GM21619 (cell line): Measurements from ENCODE around the gene FNDC10.
"Not testable (repeated sequence)": the region's sequence is repeated elsewhere in the genome, so short reads cannot be mapped to it uniquely, and the experiment has no call there.

ENCODE experiments used
- ATAC-seq: cut with Tn5 transposase; IDR thresholded peaks from one replicate; pipeline ENCODE4 v1.9.1; 2021; ENCODE audit not compliant: unreplicated experiment

Gene FNDC10

GRCh38 chr1:1599030-1599934, 653 bp downstream of the FNDC10 start:
- ATAC-seq: no peak

GRCh38 chr1:1598720-1599029, 1.3 kb downstream of the FNDC10 start:
- ATAC-seq: no peak

GRCh38 chr1:1598051-1598719, 1.8 kb downstream of the FNDC10 start:
- ATAC-seq: no peak

GRCh38 chr1:1597275-1597930, 2.5 kb downstream of the FNDC10 start:
- ATAC-seq: no peak

GRCh38 chr1:1596493-1597274, 3.3 kb downstream of the FNDC10 start:
- no peak for ATAC-seq

- ATAC-seq: not testable (repeated sequence)
These were observed 4.6 kb downstream of the FNDC10 start for GRCh38 chr1:1595341-1595740.

GRCh38 chr1:1594602-1595260, 5.2 kb downstream of the FNDC10 start:
- ATAC-seq: no peak

- no peak for ATAC-seq
These were observed 5.9 kb downstream of the FNDC10 start for GRCh38 chr1:1593834-1594601.

GRCh38 chr1:1591452-1591851, 8.5 kb downstream of the FNDC10 start:
- ATAC-seq: no peak

GRCh38 chr1:1583347-1584010, 16.5 kb downstream of the FNDC10 start:
- ATAC-seq: no peak

GRCh38 chr1:1582585-1583346, 17.2 kb downstream of the FNDC10 start:
- ATAC-seq: no peak

- no peak for ATAC-seq
These were observed 21.5 kb downstream of the FNDC10 start for GRCh38 chr1:1578371-1578940.

GRCh38 chr1:1577367-1578011, 22.4 kb downstream of the FNDC10 start:
- no peak for ATAC-seq

- ATAC-seq: peak; percentile 72
These were observed 25.0 kb downstream of the FNDC10 start, which contains the start of gene SSU72 for GRCh38 chr1:1574721-1575537. Gene SSU72 (minus strand): TSS chr1:1574863. CDS start chr1:1574557, 306 bp downstream.

- ATAC-seq: peak; percentile 51
These were observed 25.9 kb downstream of the FNDC10 start for GRCh38 chr1:1573843-1574720.

- ATAC-seq: no peak
These were observed 30.6 kb downstream of the FNDC10 start for GRCh38 chr1:1569341-1569740.
